Suprapubic skin (tissue), 4 donors: ENCODE measurements around the gene PLA2G12B. TPM values are rescaled to one million over a fixed set of nuclear protein-coding genes. Genes with fewer than 3 reads are reported as not detected.
"Not testable (repeated sequence)": the region's sequence is repeated elsewhere in the genome, so short reads cannot be mapped to it uniquely, and the experiment has no call there.

Experiments used
- DNase-seq, 2 donors: peaks; one replicate each; pipeline ENCODE4 v3.0.0-alpha.2; 2019; ENCODE audit warnings: low spot score in 2 of 2
- H3K27ac ChIP-seq: fragments of 200-600 bp; sonication (generic); one replicate; pipeline ENCODE4 v1.5.1; 2019
- H3K27me3 ChIP-seq: fragments of 200-600 bp; sonication (generic); one replicate; pipeline ENCODE4 v1.5.1; 2019
- H3K36me3 ChIP-seq: fragments of 200-600 bp; sonication (generic); one replicate; pipeline ENCODE4 v1.5.1; 2019
- H3K4me1 ChIP-seq: fragments of 200-600 bp; sonication (generic); one replicate; pipeline ENCODE4 v1.5.1; 2019
- H3K4me3 ChIP-seq: fragments of 200-600 bp; sonication (generic); one replicate; pipeline ENCODE4 v1.5.1; 2019; ENCODE audit warnings: mild to moderate bottlenecking
- H3K9me3 ChIP-seq: fragments of 200-600 bp; sonication (generic); one replicate; pipeline ENCODE4 v1.5.1; 2019
- EP300 ChIP-seq: sonication (generic); formaldehyde crosslinking; IDR thresholded peaks from one replicate; pipeline ENCODE4 v1.6.1; 2017; ENCODE audit warnings: antibody characterized with exemption
- POLR2A ChIP-seq, 2 donors: fragments of 450-650 bp; IDR thresholded peaks; one replicate each; pipeline ENCODE4 v1.6.1; 2017; ENCODE audit warnings: antibody characterized with exemption in 2 of 2, mild to moderate bottlenecking in 2 of 2, moderate library complexity in 2 of 2
- POLR2AphosphoS5 ChIP-seq, 3 donors: sonication (generic); formaldehyde crosslinking; IDR thresholded peaks; one replicate each; pipeline ENCODE4 v1.6.1; 2017; ENCODE audit warnings: antibody characterized with exemption in 3 of 3
- WGBS: methylation state at CpG from one replicate; pipeline ENCODE4 v1.1.5; 2018; 5-methylcytosine and 5-hydroxymethylcytosine counted together
- total RNA-seq, 4 donors: library from RNA; depleted of rRNA; stranded (reverse); fragments of >200 nt; gene quantifications; one replicate each; pipeline ENCODE4 v1.1.0, GENCODE V29; 2016
- TF ChIP-seq, protein P1 (sequence below), 2 donors: fragments of 200-600 bp in 1 of 2; fragments of 450-650 bp in 1 of 2; sonication (generic) in 1 of 2; IDR thresholded peaks; one replicate each; pipeline ENCODE4 v1.5.1; 2016 to 2019; ENCODE audit warnings: antibody characterized with exemption in 2 of 2, mild to moderate bottlenecking in 1 of 2, moderate library complexity in 1 of 2

The PLA2G12B gene, protein sequence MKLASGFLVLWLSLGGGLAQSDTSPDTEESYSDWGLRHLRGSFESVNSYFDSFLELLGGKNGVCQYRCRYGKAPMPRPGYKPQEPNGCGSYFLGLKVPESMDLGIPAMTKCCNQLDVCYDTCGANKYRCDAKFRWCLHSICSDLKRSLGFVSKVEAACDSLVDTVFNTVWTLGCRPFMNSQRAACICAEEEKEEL
- not detected for total RNA-seq

DNA sequence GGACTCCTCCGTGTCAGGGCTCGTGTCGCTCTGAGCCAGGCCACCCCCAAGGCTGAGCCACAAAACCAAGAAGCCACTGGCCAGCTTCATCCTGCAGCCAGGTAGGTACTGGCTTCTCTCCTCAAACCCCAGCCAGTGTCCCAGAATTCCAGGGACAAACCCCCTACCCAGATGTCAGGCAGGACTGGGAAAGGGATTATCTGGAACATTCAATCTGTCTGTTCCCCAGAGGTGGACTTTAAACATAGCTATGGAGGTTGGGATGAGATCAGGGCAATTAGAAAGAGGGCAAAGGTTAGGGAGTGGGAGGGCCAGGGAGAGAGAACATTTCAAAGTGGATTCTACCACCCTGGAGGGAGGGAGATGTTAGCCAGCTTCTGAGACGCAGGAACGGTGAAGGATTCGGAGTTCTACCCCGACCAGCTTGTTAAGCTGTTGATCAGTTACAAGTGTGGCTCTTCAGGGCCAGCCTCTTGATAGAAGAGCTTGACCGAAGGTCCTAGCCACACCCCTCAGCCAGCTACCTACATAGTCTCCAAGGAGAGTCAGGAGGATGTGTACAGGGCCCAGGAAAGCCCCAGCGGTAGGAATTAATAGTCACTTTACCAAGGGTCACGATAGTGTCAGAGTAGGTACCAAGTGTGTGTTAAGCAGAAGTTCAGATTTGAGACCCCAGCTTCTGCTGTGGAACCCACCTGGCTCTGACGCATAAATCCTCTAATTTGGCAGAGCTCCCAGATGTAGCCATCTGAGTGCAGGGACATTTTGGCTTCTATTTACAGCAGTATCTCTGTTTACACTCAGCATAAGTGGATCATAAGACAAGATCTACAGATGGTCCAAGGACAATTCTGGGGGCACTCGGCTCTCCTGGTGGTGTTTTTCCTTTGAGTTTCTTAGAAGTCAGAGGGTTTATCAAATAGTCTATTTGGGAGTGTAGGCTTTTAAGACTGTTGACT lies at the start of gene PLA2G12B:
TSS of gene PLA2G12B (minus strand) at position 211 of the 959 bp plus-strand sequence. CDS start at position 90, 121 bp downstream.
- H3K9me3 ChIP-seq: no peaks in the 10 kb centered on the region
- WGBS: 86% methylated on average over 12 of the region's 12 CpGs
- no peak within 1 kb of the TSS for H3K4me3 ChIP-seq
- no peak for TF ChIP-seq POLR2AphosphoS5 (IDR thresholded peaks at IDR 0.05)
- no peak for TF ChIP-seq POLR2A (IDR thresholded peaks at IDR 0.05)
- no peak for TF ChIP-seq EP300
- TF ChIP-seq, protein P1, sequence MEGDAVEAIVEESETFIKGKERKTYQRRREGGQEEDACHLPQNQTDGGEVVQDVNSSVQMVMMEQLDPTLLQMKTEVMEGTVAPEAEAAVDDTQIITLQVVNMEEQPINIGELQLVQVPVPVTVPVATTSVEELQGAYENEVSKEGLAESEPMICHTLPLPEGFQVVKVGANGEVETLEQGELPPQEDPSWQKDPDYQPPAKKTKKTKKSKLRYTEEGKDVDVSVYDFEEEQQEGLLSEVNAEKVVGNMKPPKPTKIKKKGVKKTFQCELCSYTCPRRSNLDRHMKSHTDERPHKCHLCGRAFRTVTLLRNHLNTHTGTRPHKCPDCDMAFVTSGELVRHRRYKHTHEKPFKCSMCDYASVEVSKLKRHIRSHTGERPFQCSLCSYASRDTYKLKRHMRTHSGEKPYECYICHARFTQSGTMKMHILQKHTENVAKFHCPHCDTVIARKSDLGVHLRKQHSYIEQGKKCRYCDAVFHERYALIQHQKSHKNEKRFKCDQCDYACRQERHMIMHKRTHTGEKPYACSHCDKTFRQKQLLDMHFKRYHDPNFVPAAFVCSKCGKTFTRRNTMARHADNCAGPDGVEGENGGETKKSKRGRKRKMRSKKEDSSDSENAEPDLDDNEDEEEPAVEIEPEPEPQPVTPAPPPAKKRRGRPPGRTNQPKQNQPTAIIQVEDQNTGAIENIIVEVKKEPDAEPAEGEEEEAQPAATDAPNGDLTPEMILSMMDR (IDR thresholded peaks at IDR 0.05): no peak
- H3K4me1 ChIP-seq: no peaks in the 10 kb centered on the region
- DNase-seq: no peak
- no peak within 1 kb of the TSS for H3K27ac ChIP-seq
- H3K36me3 ChIP-seq: no peaks in the 10 kb centered on the region
- peaks cover 3% of the 10 kb centered on the region for H3K27me3 ChIP-seq

DNA sequence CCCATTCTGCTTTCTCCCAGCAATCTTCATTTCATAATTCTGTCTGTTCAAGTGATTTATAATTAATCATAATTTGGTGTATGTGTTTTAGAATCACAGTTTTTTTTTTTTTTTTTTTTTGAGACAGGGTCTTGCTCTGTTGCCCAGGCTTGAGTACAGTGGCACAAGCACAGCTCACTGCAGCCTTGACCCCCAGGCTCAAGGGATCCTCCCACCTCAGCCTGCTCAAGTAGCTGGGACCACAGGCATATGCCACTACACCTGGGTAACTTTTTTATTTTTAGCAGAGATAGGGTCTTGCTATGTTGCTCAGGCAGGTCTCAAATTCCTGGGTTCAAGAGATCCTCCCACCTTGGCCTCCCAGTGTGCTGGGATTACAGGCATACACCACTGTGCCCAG lies 49.2 kb upstream of the PLA2G12B start:
- H3K4me3 ChIP-seq: no peak overlapping the region
- no peaks in the 10 kb centered on the region for H3K9me3 ChIP-seq
- DNase-seq: no peak
- TF ChIP-seq EP300 (no peak), POLR2AphosphoS5 (IDR thresholded peaks at IDR 0.05) (no peak), POLR2A (IDR thresholded peaks at IDR 0.05) (no peak)
- TF ChIP-seq, protein P1 (IDR thresholded peaks at IDR 0.05): no peak
- H3K27me3 ChIP-seq: no peaks in the 10 kb centered on the region
- no peak overlapping the region for H3K27ac ChIP-seq
- H3K4me1 ChIP-seq: no peaks in the 10 kb centered on the region
- peaks cover 40% of the 10 kb centered on the region for H3K36me3 ChIP-seq

DNA sequence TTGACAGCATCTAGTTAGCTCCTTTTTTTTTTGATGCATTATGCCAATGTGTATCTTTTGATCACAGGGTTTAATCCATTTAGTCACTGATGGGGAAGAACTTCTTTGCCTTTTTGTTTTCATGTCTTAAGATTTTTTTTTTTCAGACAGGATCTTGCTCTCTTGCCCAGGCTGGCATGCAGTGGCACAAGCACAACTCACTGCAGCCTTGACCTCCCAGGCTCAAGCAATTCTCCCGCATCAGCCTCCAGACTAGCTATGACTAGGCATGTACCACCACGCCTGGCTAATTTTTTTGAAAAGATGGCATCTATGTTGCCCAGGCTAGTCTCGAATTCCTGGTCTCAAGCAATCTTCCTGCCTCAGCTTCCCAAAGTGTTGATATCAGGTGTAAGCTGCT lies 46.4 kb upstream of the PLA2G12B start:
- TF ChIP-seq POLR2A (IDR thresholded peaks at IDR 0.05): no peak
- no peak for TF ChIP-seq POLR2AphosphoS5 (IDR thresholded peaks at IDR 0.05)
- TF ChIP-seq EP300: no peak
- TF ChIP-seq, protein P1 (IDR thresholded peaks at IDR 0.05): no peak
- Histone ChIP-seq H3K27ac (no peak overlapping the region), H3K4me1 (no peaks in the 10 kb centered on the region), H3K9me3 (no peaks in the 10 kb centered on the region), H3K27me3 (no peaks in the 10 kb centered on the region), H3K36me3 (peaks cover 22% of the 10 kb centered on the region), H3K4me3 (no peak overlapping the region)
- no peak for DNase-seq
- WGBS: 87% methylated on average over 3 of the region's 3 CpGs

DNA sequence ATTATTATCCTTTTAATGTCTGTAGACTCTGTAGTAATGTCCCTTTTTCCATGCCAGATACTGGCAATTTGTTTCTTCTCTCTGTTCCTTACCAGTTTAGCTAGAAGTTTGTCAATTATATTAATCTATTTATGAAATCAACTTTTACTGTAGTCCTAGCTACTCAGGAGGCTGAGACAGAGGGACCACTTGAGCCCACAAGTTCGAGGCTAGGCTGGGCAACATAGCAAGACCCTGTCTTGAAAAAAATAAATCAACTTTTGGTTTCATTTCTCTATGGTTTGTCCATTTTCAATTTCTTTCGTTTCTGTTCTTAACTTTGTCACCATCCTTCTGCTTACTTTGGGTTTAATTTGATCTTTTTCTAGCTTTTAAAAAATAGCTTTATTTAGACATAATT lies 42.5 kb upstream of the PLA2G12B start:
- TF ChIP-seq EP300 (no peak), POLR2AphosphoS5 (IDR thresholded peaks at IDR 0.05) (no peak), POLR2A (IDR thresholded peaks at IDR 0.05) (no peak)
- TF ChIP-seq, protein P1 (IDR thresholded peaks at IDR 0.05): no peak
- 95% methylated on average over 2 of the region's 2 CpGs for WGBS
- H3K27me3 ChIP-seq: no peaks in the 10 kb centered on the region

DNA sequence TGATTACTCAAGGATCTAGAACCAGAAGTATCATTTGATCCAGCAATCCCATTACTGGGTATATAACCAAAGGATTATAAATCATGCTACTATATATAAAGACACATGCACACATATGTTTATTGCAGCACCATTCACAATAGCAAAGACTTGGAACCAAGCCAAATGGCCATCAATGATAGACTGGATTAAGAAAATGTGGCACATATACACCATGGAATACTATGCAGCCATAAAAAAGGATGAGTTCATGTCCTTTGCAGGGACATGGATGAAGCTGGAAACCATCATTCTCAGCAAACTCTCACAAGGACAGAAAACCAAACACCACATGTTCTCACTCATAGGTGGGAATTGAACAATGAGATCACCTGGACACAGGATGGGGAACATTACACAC lies 40.9 kb upstream of the PLA2G12B start:
- not testable (repeated sequence) for H3K27ac ChIP-seq, H3K4me3 ChIP-seq, H3K9me3 ChIP-seq, DNase-seq, H3K27me3 ChIP-seq, H3K4me1 ChIP-seq, H3K36me3 ChIP-seq

More for the DNA sequence above, 42.5 kb upstream of the PLA2G12B start:
- Histone ChIP-seq H3K27ac (no peak overlapping the region), H3K4me3 (no peak overlapping the region), H3K36me3 (peaks cover 7% of the 10 kb centered on the region), H3K4me1 (no peaks in the 10 kb centered on the region), H3K9me3 (no peaks in the 10 kb centered on the region)
- no peak for DNase-seq

DNA sequence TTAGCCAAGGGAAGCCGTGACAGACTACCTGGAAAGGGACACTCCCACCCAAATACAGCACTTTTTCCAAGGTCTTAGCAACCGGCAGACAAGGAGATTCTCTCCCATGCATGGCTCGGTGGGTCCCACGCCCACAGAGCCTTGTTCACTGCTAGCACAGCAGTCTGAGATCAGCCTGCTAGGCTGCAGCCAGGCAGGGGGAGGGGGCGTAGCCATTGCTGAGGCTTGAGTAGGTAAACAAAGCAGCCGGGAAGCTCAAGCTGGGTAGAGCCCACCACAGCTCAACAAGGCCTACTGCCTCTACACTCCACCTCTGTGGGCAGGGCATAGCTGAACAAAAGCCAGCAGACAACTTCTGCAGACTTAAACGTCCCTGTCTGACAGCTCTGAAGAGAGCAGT lies 35.2 kb upstream of the PLA2G12B start:
- H3K4me3 ChIP-seq, H3K4me1 ChIP-seq, H3K36me3 ChIP-seq, H3K27me3 ChIP-seq, H3K27ac ChIP-seq, H3K9me3 ChIP-seq, DNase-seq: not testable (repeated sequence)
- 90% methylated on average over 7 of the region's 7 CpGs for WGBS

DNA sequence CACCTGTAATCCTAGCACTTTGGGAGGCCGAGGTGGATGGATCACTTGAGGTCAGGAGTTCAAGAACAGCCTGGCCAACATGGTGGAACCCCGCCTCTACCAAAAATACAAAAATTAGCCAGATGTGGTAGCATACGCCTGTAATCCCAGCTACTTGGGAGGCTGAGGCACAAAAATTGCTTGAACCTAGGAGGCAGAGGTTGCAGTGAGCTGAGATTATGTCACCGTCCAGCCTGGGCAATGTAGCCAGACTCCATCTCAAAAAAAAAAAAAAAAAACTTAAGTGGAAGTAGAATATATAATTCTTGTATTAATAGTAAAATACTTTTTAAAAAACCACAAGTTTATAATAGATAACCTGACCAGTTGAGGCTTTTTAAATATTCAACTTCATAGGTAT lies 30.0 kb upstream of the PLA2G12B start:
- DNase-seq, H3K27ac ChIP-seq, H3K9me3 ChIP-seq, H3K4me1 ChIP-seq, H3K27me3 ChIP-seq, H3K4me3 ChIP-seq, H3K36me3 ChIP-seq: not testable (repeated sequence)
- 91% methylated on average over 4 of the region's 4 CpGs for WGBS
